GM12891 (cell line): ENCODE measurements around the gene ODAD3.

Experiments
- POLR2A ChIP-seq: IDR thresholded peaks from 2 replicates; pipeline ENCODE4 v1.6.1; 2011; ENCODE audit warnings: low read depth, low read length, control low read depth
- POLR2AphosphoS5 ChIP-seq: IDR thresholded peaks from 2 replicates; pipeline ENCODE4 v1.6.1; 2011; ENCODE audit warnings: low read depth, low read length, control low read depth
- SPI1 ChIP-seq: IDR thresholded peaks from 2 replicates; pipeline ENCODE4 v1.6.1; 2011; ENCODE audit warnings: low read depth, low read length, control low read depth
- TAF1 ChIP-seq: IDR thresholded peaks from 2 replicates; pipeline ENCODE4 v1.6.1; 2011; ENCODE audit warnings: low read depth, low read length, control low read depth

DNA sequence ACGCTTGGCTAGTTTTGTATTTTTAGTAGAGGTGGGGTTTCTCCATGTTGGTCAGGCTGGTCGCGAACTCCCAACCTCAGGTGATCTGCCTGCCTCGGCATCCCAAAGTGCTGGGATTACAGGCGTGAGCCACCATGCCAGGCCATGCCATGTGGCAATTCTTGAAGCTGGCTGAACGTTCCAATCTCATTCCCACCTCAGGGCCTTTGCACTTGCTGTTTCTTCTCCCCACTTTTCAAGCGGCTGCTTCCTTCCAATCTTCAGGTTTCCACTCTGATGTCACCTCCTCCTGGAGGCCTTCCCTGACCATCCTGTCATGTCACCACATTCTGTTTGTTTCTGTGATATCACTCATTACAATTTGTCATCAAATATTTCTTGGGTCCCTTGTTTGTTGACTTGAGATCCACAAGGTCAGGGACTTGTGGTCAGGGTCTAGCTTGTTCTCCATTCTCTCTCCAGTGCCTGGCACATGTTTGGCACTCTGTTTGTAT lies 55.0 kb downstream of the ODAD3 start:
- TF ChIP-seq POLR2A (no peak), POLR2AphosphoS5 (no peak), TAF1 (no peak), SPI1 (no peak)
